ENCODE data around the gene VWA3A. TPM values are rescaled to one million over a fixed set of nuclear protein-coding genes. Genes with fewer than 3 reads are reported as not detected.

VWA3A gene
- polyA plus RNA-seq, 2 of the 4 experiments (the other 2 are of a cell fraction): 0.17 TPM; not detected in 1

GRCh38 chr16:22054847-22055590 lies 37.3 kb upstream of the VWA3A start:
- TF ChIP-seq KDM5A (IDR thresholded peaks at IDR 0.05) (no peak), ZNF302 (CRISPR knock-in tag; IDR thresholded peaks at IDR 0.05) (no peak), MAFK (IDR thresholded peaks at IDR 0.05; ENCODE audit: partially characterized antibody) (peak; percentile 83)
- no peak overlapping the region for H3K27ac ChIP-seq
- 88% methylated on average over 5 of the region's 5 CpGs for WGBS (ENCODE audit: missing lambda C conversion rate)
- H3K4me2 ChIP-seq: no peak overlapping the region
- POLR2A ChIA-PET: no interaction called here
- no peak for FAIRE-seq
- H3K9me3 ChIP-seq: no peaks in the 10 kb centered on the region
- CTCF ChIA-PET: interaction anchor here (1.0 to 2.1 kb wide), 3 partner anchors 13 to 44 kb away, joined by 3 to 9 read pairs (median 4); no protein-coding TSS in a partner anchor
- no peak for DNase-seq (ENCODE audit: low read depth in 1 of 2, low spot score in 1 of 2)
- H3K4me3 ChIP-seq: no peak overlapping the region
- no peaks in the 10 kb centered on the region for H3K4me1 ChIP-seq
- no peak for ATAC-seq

- 88% methylated on average over 5 of the region's 5 CpGs for WGBS (ENCODE audit: missing lambda C conversion rate)
Measured at GRCh38 chr16:22055881-22056280, 36.5 kb upstream of the VWA3A start.

GRCh38 chr16:22063888-22064467 lies 28.4 kb upstream of the VWA3A start:
- 84% methylated on average over 1 of the region's 1 CpG for WGBS (ENCODE audit: missing lambda C conversion rate)
- Histone ChIP-seq H3K4me1 (no peaks in the 10 kb centered on the region), H3K27ac (no peak overlapping the region), H3K4me3 (no peak overlapping the region), H3K9me3 (peaks cover 8% of the 10 kb centered on the region; the same call in 1 of the 3 replicates), H3K4me2 (no peak overlapping the region)
- CTCF ChIA-PET: interaction anchor here (0.9 to 2.8 kb wide), 3 partner anchors 14 to 125 kb away, joined by 3 to 26 read pairs (median 4); no protein-coding TSS in a partner anchor
- TF ChIP-seq EP300 (IDR thresholded peaks at IDR 0.05) (no peak), POLR2A (IDR thresholded peaks at IDR 0.05; ENCODE audit: low read length) (no peak), HOXB5 (CRISPR knock-in tag; IDR thresholded peaks at IDR 0.05) (no peak)
- FAIRE-seq (no peak), ATAC-seq (no peak), DNase-seq (ENCODE audit: low read depth in 1 of 2, low spot score in 1 of 2) (no peak)
- POLR2A ChIA-PET: no interaction called here

More at GRCh38 chr16:22055881-22056280, 36.5 kb upstream of the VWA3A start:
- ChIA-PET CTCF (interaction anchor here (1.0 to 2.1 kb wide), 3 partner anchors 12 to 43 kb away, joined by 3 to 9 read pairs (median 4); no protein-coding TSS in a partner anchor), POLR2A (interaction anchor here (0.6 kb wide), 1 partner anchor 31 kb away, joined by 3 read pairs; no protein-coding TSS in a partner anchor)
- no peaks in the 10 kb centered on the region for H3K9me3 ChIP-seq
- H3K4me2 ChIP-seq: no peak overlapping the region
- ATAC-seq: 0 out of 6 replicates have a peak, but pooled peaks of 1 of the 2 experiments have one; percentile 33
- H3K27ac ChIP-seq: no peak overlapping the region
- H3K4me1 ChIP-seq: no peaks in the 10 kb centered on the region
- no peak for DNase-seq (ENCODE audit: low read depth in 1 of 2, low spot score in 1 of 2)
- TF ChIP-seq ESRRA (IDR thresholded peaks at IDR 0.05; ENCODE audit: borderline replicate concordance, low read length) (no peak), CBX8 (IDR thresholded peaks at IDR 0.05) (no peak), HOXB13 (CRISPR knock-in tag; IDR thresholded peaks at IDR 0.05; ENCODE audit: low read depth) (no peak)
- H3K4me3 ChIP-seq: no peak overlapping the region
- no peak for FAIRE-seq

GRCh38 chr16:22065252-22065651 lies 27.1 kb upstream of the VWA3A start:
- FAIRE-seq (no peak), ATAC-seq (no peak), DNase-seq (ENCODE audit: low read depth in 1 of 2, low spot score in 1 of 2) (no peak)
- ChIA-PET CTCF (interaction anchor here (0.6 to 2.8 kb wide), 5 partner anchors 13 to 669 kb away, joined by 3 to 26 read pairs (median 4); no protein-coding TSS in a partner anchor), POLR2A (no interaction called here)
- H3K9me3 ChIP-seq: peaks cover 8% of the 10 kb centered on the region; the same call in 1 of the 3 replicates
- 95% methylated on average over 1 of the region's 1 CpG for WGBS (ENCODE audit: missing lambda C conversion rate)
- no peak overlapping the region for H3K4me2 ChIP-seq
- TF ChIP-seq EHF (CRISPR knock-in tag; IDR thresholded peaks at IDR 0.05): no peak
- no peak for TF ChIP-seq NPAS2 (CRISPR knock-in tag; IDR thresholded peaks at IDR 0.05; ENCODE audit: borderline replicate concordance)
- no peak for TF ChIP-seq HOXA7 (CRISPR knock-in tag; IDR thresholded peaks at IDR 0.05)
- no peak for TF ChIP-seq JUNB (IDR thresholded peaks at IDR 0.05)
- TF ChIP-seq TP53 (CRISPR knock-in tag; IDR thresholded peaks at IDR 0.05): no peak
- H3K27ac ChIP-seq: no peak overlapping the region
- no peaks in the 10 kb centered on the region for H3K4me1 ChIP-seq
- no peak overlapping the region for H3K4me3 ChIP-seq

All from A549 (cell line).